ENCODE results near the gene ADCY7. TPM values are rescaled to one million over a fixed set of nuclear protein-coding genes. Genes with fewer than 3 reads are reported as not detected.

The ADCY7 gene
- total and polyA plus RNA-seq, 9 of the 15 experiments (the other 6 are each of a cell fraction or from before 2014, with no cell fraction given): 2.3 to 108 (median 28.6) TPM

GRCh38 chr16:50323335-50324011 lies 57.1 kb downstream of the ADCY7 start (continued):
- TF ChIP-seq CTCF (IDR thresholded peaks at IDR 0.05 in 2 of 3, conservative IDR thresholded peaks at IDR 0.05 in 1 of 3; ENCODE audit: insufficient read depth in 2 of 3, low read depth in 1 of 3, low read length in 3 of 3) (peak in 2 of 3 experiments; percentile 19 to 42; a peak in 2 of 6 replicates), POLR2H (tag; IDR thresholded peaks at IDR 0.05; ENCODE audit: low read depth) (0 out of 2 replicates have a peak, but pooled peaks have one; percentile 23), PREB (CRISPR knock-in tag; IDR thresholded peaks at IDR 0.05) (no peak), ZC3H8 (IDR thresholded peaks at IDR 0.05) (no peak), ZNF507 (tag; conservative IDR thresholded peaks at IDR 0.05) (no peak), MTA2 (IDR thresholded peaks at IDR 0.05; ENCODE audit: low read depth) (no peak), ETV5 (CRISPR knock-in tag; IDR thresholded peaks at IDR 0.05; ENCODE audit: low read depth) (no peak), ADNP (tag; IDR thresholded peaks at IDR 0.05) (no peak), RAD21 (CRISPR knock-in tag; conservative IDR thresholded peaks at IDR 0.05 in 1 of 2, IDR thresholded peaks at IDR 0.05 in 1 of 2) (peak in 1 of 2 experiments; percentile 70; a peak in 2 of 4 replicates), MBD2 (IDR thresholded peaks at IDR 0.05; ENCODE audit: borderline replicate concordance, low read depth) (no peak), GTF2E2 (tag; IDR thresholded peaks at IDR 0.05) (no peak), TAL1 (IDR thresholded peaks at IDR 0.05) (peak; percentile 48), ZNF282 (CRISPR knock-in tag; IDR thresholded peaks at IDR 0.05) (no peak), SMAD1 (IDR thresholded peaks at IDR 0.05; ENCODE audit: low read depth, low read length, partially characterized antibody) (peak; percentile 98), NFIC (IDR thresholded peaks at IDR 0.05) (peak; percentile 100), ZKSCAN1 (IDR thresholded peaks at IDR 0.05; ENCODE audit: low read depth, low read length) (no peak), SRSF3 (IDR thresholded peaks at IDR 0.05; ENCODE audit: insufficient read depth, low read length) (no peak), CBX3 (IDR thresholded peaks at IDR 0.05; ENCODE audit: borderline replicate concordance in 1 of 2, low read length in 2 of 2) (no peak), CLOCK (CRISPR knock-in tag; IDR thresholded peaks at IDR 0.05; ENCODE audit: borderline replicate concordance) (no peak), CREB1 (IDR thresholded peaks at IDR 0.05) (no peak), CREB1 (CRISPR knock-in tag; IDR thresholded peaks at IDR 0.05) (no peak), ARID1B (IDR thresholded peaks at IDR 0.05) (peak; percentile 68), ZNF24 (IDR thresholded peaks at IDR 0.05) (no peak), NCOA2 (IDR thresholded peaks at IDR 0.05; ENCODE audit: partially characterized antibody in 2 of 2) (peak in 1 of 2 experiments; percentile 90), PHB2 (IDR thresholded peaks at IDR 0.05; ENCODE audit: low read depth) (no peak)
